Trophoblast cell (in vitro differentiated cells and primary cell): ENCODE measurements around the gene CTBP2.
A peak's percentile ranks its signal among the peaks of the same experiment; 100 is the strongest.
"Not testable (repeated sequence)": the region's sequence is repeated elsewhere in the genome, so short reads cannot be mapped to it uniquely, and the experiment has no call there.

ENCODE experiments used
- DNase-seq, 2 donors: peaks; one replicate each; pipeline ENCODE4 v3.0.0-alpha.2; 2016
- H2AFZ ChIP-seq: 2 replicates; pipeline ENCODE4 v1.6.1; 2013; ENCODE audit warnings: low read length, moderate library complexity, mild to moderate bottlenecking; ENCODE audit not compliant: insufficient read depth, poor library complexity
- H2AK5ac ChIP-seq: 2 replicates; pipeline ENCODE4 v1.6.1; 2013; ENCODE audit warnings: mild to moderate bottlenecking, low read length
- H2BK120ac ChIP-seq: 2 replicates; pipeline ENCODE4 v1.6.1; 2013; ENCODE audit warnings: low read length, mild to moderate bottlenecking, moderate library complexity; ENCODE audit not compliant: insufficient read depth, poor library complexity
- H2BK12ac ChIP-seq: 2 replicates; pipeline ENCODE4 v1.6.1; 2013; ENCODE audit warnings: mild to moderate bottlenecking, low read length, moderate library complexity
- H2BK5ac ChIP-seq: 2 replicates; pipeline ENCODE4 v1.6.1; 2013; ENCODE audit warnings: low read length, low read depth, moderate library complexity, mild to moderate bottlenecking; ENCODE audit not compliant: poor library complexity
- H3K14ac ChIP-seq: 2 replicates; pipeline ENCODE4 v1.6.1; 2013; ENCODE audit warnings: mild to moderate bottlenecking, low read length
- H3K18ac ChIP-seq: 2 replicates; pipeline ENCODE4 v1.6.1; 2013; ENCODE audit warnings: mild to moderate bottlenecking, low read length
- H3K23ac ChIP-seq: 2 replicates; pipeline ENCODE4 v1.6.1; 2013; ENCODE audit warnings: low read length
- H3K27ac ChIP-seq: 2 replicates; pipeline ENCODE4 v1.5.1; 2013; ENCODE audit warnings: low read depth, mild to moderate bottlenecking, inconsistent platforms, low read length, moderate library complexity
- H3K27me3 ChIP-seq: 2 replicates; pipeline ENCODE4 v1.6.1; 2013; ENCODE audit warnings: inconsistent platforms, mild to moderate bottlenecking, low read length, moderate library complexity; ENCODE audit not compliant: insufficient read depth
- H3K36me3 ChIP-seq, 2 experiments: 1 replicate in 1 of 2; 2 replicates in 1 of 2; pipeline ENCODE4 v1.6.1; 2013; ENCODE audit warnings: low read length in 2 of 2, mild to moderate bottlenecking in 2 of 2, moderate library complexity in 1 of 2; ENCODE audit not compliant: insufficient read depth in 2 of 2, control insufficient read depth in 1 of 2
- H3K4ac ChIP-seq: 2 replicates; pipeline ENCODE4 v1.6.1; 2013; ENCODE audit warnings: low read depth, mild to moderate bottlenecking, low read length, moderate library complexity
- H3K4me1 ChIP-seq, 2 experiments: 1 replicate in 1 of 2; 2 replicates in 1 of 2; pipeline ENCODE4 v1.6.1; 2013; ENCODE audit warnings: low read length in 2 of 2, mild to moderate bottlenecking in 2 of 2, moderate library complexity in 1 of 2; ENCODE audit not compliant: insufficient read depth in 2 of 2, control insufficient read depth in 1 of 2
- H3K4me2 ChIP-seq: 2 replicates; pipeline ENCODE4 v1.6.1; 2013; ENCODE audit warnings: inconsistent platforms, mild to moderate bottlenecking, low read length, moderate library complexity
- H3K4me3 ChIP-seq: 2 replicates; pipeline ENCODE4 v1.5.1; 2013; ENCODE audit warnings: mild to moderate bottlenecking, low read depth, low read length, inconsistent platforms
- H3K79me1 ChIP-seq: one replicate; pipeline ENCODE4 v1.6.1; 2013; ENCODE audit warnings: low read length
- H3K79me2 ChIP-seq: 2 replicates; pipeline ENCODE4 v1.6.1; 2013; ENCODE audit warnings: low read length, mild to moderate bottlenecking; ENCODE audit not compliant: control insufficient read depth, insufficient read depth, poor library complexity
- H3K9ac ChIP-seq: 2 replicates; pipeline ENCODE4 v1.6.1; 2013; ENCODE audit warnings: mild to moderate bottlenecking, low read length
- H3K9me3 ChIP-seq: 2 replicates; pipeline ENCODE4 v1.6.1; 2013; ENCODE audit warnings: low read depth, mild to moderate bottlenecking, control low read depth, inconsistent platforms, low read length; ENCODE audit not compliant: insufficient read depth
- H4K12ac ChIP-seq: 2 replicates; pipeline ENCODE4 v1.6.1; 2013; ENCODE audit warnings: low read depth, mild to moderate bottlenecking, low read length, moderate library complexity
- H4K8ac ChIP-seq: 2 replicates; pipeline ENCODE4 v1.6.1; 2013; ENCODE audit warnings: low read depth, mild to moderate bottlenecking, low read length, moderate library complexity
- H4K91ac ChIP-seq: one replicate; pipeline ENCODE4 v1.6.1; 2013; ENCODE audit warnings: low read depth, mild to moderate bottlenecking, low read length, moderate library complexity
- whole genome bisulfite sequencing: extraction: QIAGEN DNeasy Blood & Tissue Kit; methylation state at CpG from one replicate; pipeline ENCODE4 v1.1.7; 2013; ENCODE audit warnings: missing lambda C conversion rate; ENCODE audit not compliant: insufficient read length, insufficient coverage; ENCODE audit errors: extremely low coverage; 5-methylcytosine and 5-hydroxymethylcytosine counted together

CTBP2 gene

DNA sequence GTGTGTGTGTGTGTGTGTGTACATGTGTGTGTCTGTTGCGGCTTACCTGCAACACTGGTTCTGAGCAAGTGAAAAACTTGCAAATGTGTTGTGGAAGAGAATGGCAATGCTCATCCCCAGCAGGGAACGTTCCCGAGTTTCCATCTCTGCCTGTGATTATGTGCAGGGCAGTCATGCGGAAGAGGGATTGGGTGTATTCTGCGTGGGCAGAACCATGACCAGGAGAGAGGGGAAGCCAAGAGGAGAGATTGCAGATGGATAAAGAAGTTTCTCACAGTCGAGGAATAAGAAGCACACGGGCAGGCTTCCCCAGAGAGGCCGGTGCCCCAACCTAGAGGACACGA, 99.9 kb downstream of the CTBP2 start:
- no CpG with 5 or more reads among the region's 9 CpGs for WGBS
- no peak for DNase-seq
- H3K4me1 ChIP-seq = peaks cover 60 to 78% of the 10 kb centered on the region in 2 experiments

GRCh38 chr10:125060026-125060425, 100.3 kb downstream of the CTBP2 start:
- H4K91ac ChIP-seq = peak overlapping the region; percentile 50
- DNase-seq = no peak
- no peaks in the 10 kb centered on the region for H3K27me3 ChIP-seq
- no peak overlapping the region for H4K8ac ChIP-seq
- no peak overlapping the region for H3K14ac ChIP-seq
- H3K4me1 ChIP-seq = peaks cover 60 to 78% of the 10 kb centered on the region in 2 experiments
- H3K18ac ChIP-seq = peak overlapping the region; percentile 25
- H3K4ac ChIP-seq = peak overlapping the region; percentile 5
- peaks cover 0 to 2% of the 10 kb centered on the region in 2 experiments for H3K36me3 ChIP-seq
- peak overlapping the region; percentile 68 for H2BK12ac ChIP-seq
- no peak overlapping the region for H3K4me3 ChIP-seq
- H3K9ac ChIP-seq = no peak overlapping the region
- no peak overlapping the region for H2BK5ac ChIP-seq
- H3K79me2 ChIP-seq = peaks cover 19% of the 10 kb centered on the region
- H3K23ac ChIP-seq = no peak overlapping the region
- H3K79me1 ChIP-seq = peaks cover 41% of the 10 kb centered on the region
- H3K4me2 ChIP-seq = no peak overlapping the region
- peak overlapping the region; percentile 11 for H3K27ac ChIP-seq
- no CpG with 5 or more reads among the region's 10 CpGs for WGBS
- H2AFZ ChIP-seq = no peak overlapping the region
- H2BK120ac ChIP-seq = peak overlapping the region; percentile 6
- peak overlapping the region; percentile 45 for H2AK5ac ChIP-seq
- H4K12ac ChIP-seq = no peak overlapping the region
- H3K9me3 ChIP-seq = no peaks in the 10 kb centered on the region

More for the DNA sequence above, 99.9 kb downstream of the CTBP2 start:
- Histone ChIP-seq H3K27me3 (no peaks in the 10 kb centered on the region), H2BK12ac (peak overlapping the region; percentile 16), H3K23ac (no peak overlapping the region), H2BK120ac (peak overlapping the region; percentile 55), H4K91ac (peak overlapping the region; percentile 47), H3K27ac (no peak overlapping the region), H3K9me3 (no peaks in the 10 kb centered on the region), H3K4me2 (no peak overlapping the region), H3K14ac (peak overlapping the region; percentile 25), H3K18ac (peak overlapping the region; percentile 76), H2BK5ac (peak overlapping the region; percentile 22), H3K79me2 (peaks cover 15% of the 10 kb centered on the region), H3K36me3 (peaks cover 0 to 2% of the 10 kb centered on the region in 2 experiments), H4K12ac (no peak overlapping the region), H4K8ac (peak overlapping the region; percentile 28), H2AFZ (no peak overlapping the region), H3K79me1 (peaks cover 42% of the 10 kb centered on the region), H3K9ac (no peak overlapping the region), H3K4me3 (no peak overlapping the region), H3K4ac (peak overlapping the region; percentile 88), H2AK5ac (no peak overlapping the region)

- not testable (repeated sequence) for H3K23ac ChIP-seq, H3K4me2 ChIP-seq
- WGBS = no CpG with 5 or more reads among the region's 8 CpGs
Measured at GRCh38 chr10:125059348-125059747, 101.0 kb downstream of the CTBP2 start.

GRCh38 chr10:125057158-125058001, 103.0 kb downstream of the CTBP2 start:
- no peak overlapping the region for H4K12ac ChIP-seq
- no peak overlapping the region for H3K4me3 ChIP-seq
- H3K4me2 ChIP-seq = peak overlapping the region; percentile 51
- H4K8ac ChIP-seq = peak overlapping the region; percentile 31
- peak overlapping the region; percentile 34 for H3K18ac ChIP-seq
- peaks cover 3% of the 10 kb centered on the region for H3K9me3 ChIP-seq
- no peak overlapping the region for H2AFZ ChIP-seq
- no peaks in the 10 kb centered on the region for H3K36me3 ChIP-seq
- H4K91ac ChIP-seq = peak overlapping the region; percentile 91
- no peak overlapping the region for H2AK5ac ChIP-seq
- H3K23ac ChIP-seq = no peak overlapping the region
- peaks cover 38% of the 10 kb centered on the region for H3K79me1 ChIP-seq
- peak overlapping the region; percentile 76 for H2BK120ac ChIP-seq
- H3K79me2 ChIP-seq = peaks cover 24% of the 10 kb centered on the region
- peak overlapping the region; percentile 90 for H2BK5ac ChIP-seq
- H3K27ac ChIP-seq = peak overlapping the region; percentile 97
- H3K4ac ChIP-seq = peak overlapping the region; percentile 1
- no peak overlapping the region for H3K9ac ChIP-seq
- no CpG with 5 or more reads among the region's 20 CpGs for WGBS
- H3K4me1 ChIP-seq = peaks cover 58 to 65% of the 10 kb centered on the region in 2 experiments
- no peak overlapping the region for H3K14ac ChIP-seq
- DNase-seq = peak in 1 of 2 donors; percentile 41
- no peak overlapping the region for H2BK12ac ChIP-seq
- no peaks in the 10 kb centered on the region for H3K27me3 ChIP-seq

More at GRCh38 chr10:125059348-125059747, 101.0 kb downstream of the CTBP2 start:
- not testable (repeated sequence) for H3K18ac ChIP-seq, H2BK12ac ChIP-seq, H3K27ac ChIP-seq, H3K9me3 ChIP-seq, H3K4ac ChIP-seq, H3K4me3 ChIP-seq, H3K27me3 ChIP-seq, H2AK5ac ChIP-seq, H2AFZ ChIP-seq, H4K12ac ChIP-seq, H4K8ac ChIP-seq, H3K14ac ChIP-seq, H3K9ac ChIP-seq, H3K36me3 ChIP-seq, H2BK5ac ChIP-seq, H2BK120ac ChIP-seq
- DNase-seq = peak; percentile 73 to 82
- Histone ChIP-seq H3K4me1 (peaks cover 61 to 77% of the 10 kb centered on the region in 2 experiments), H3K79me1 (peaks cover 40% of the 10 kb centered on the region), H4K91ac (peak overlapping the region; percentile 86), H3K79me2 (peaks cover 19% of the 10 kb centered on the region)
